AG09309 (cell line): ENCODE measurements around the gene ZG16B.

Experiments used
- DNase-seq: peaks from one replicate; pipeline ENCODE4 v3.0.0-alpha.2; 2010; ENCODE audit warnings: low read depth
- H3K4me3 ChIP-seq: 2 replicates; pipeline ENCODE4 v1.5.1; 2011; ENCODE audit warnings: mild to moderate bottlenecking, low read depth, low read length, moderate library complexity; ENCODE audit not compliant: control insufficient read depth
- CTCF ChIP-seq: IDR thresholded peaks from 2 replicates; pipeline ENCODE4 v1.5.1; 2011; ENCODE audit warnings: mild to moderate bottlenecking, low read depth, low read length, inconsistent platforms; ENCODE audit not compliant: insufficient read depth, control insufficient read depth; ENCODE audit errors: missing control alignments

ZG16B gene

GRCh38 chr16:2835638-2836493, 5.8 kb downstream of the ZG16B start:
- no peak overlapping the region for H3K4me3 ChIP-seq
- no peak for TF ChIP-seq CTCF
- DNase-seq, result peak; percentile 96

GRCh38 chr16:2836646-2837508, 6.8 kb downstream of the ZG16B start:
- no peak for TF ChIP-seq CTCF
- no peak for DNase-seq
- no peak overlapping the region for H3K4me3 ChIP-seq

GRCh38 chr16:2838928-2839327, 8.8 kb downstream of the ZG16B start:
- DNase-seq, result peak; percentile 38
- H3K4me3 ChIP-seq, result no peak overlapping the region
- TF ChIP-seq CTCF, result peak; percentile 98

- no peak for DNase-seq
- TF ChIP-seq CTCF, result no peak
- no peak overlapping the region for H3K4me3 ChIP-seq
Observed at GRCh38 chr16:2839650-2840450, 9.7 kb downstream of the ZG16B start.

- H3K4me3 ChIP-seq, result no peak overlapping the region
- no peak for TF ChIP-seq CTCF
- DNase-seq, result no peak
Observed at GRCh38 chr16:2840914-2841313, 10.8 kb downstream of the ZG16B start.
